ENCODE measurements around the gene TARS3.

Gene TARS3

GRCh38 chr15:101604124-101604874, 120.0 kb downstream of the TARS3 start:
- Mint-ChIP-seq H3K4me1 (peaks cover 6% of the 10 kb centered on the region), H3K36me3 (ENCODE audit: low read depth) (no peaks in the 10 kb centered on the region), H3K4me3 (no peak overlapping the region), H3K9me3 (peaks cover 6% of the 10 kb centered on the region), H3K27ac (no peak overlapping the region), H3K27me3 (ENCODE audit: low read depth, poor library complexity) (peaks cover 3% of the 10 kb centered on the region)
- no peak for DNase-seq
- TF ChIP-seq, protein P1, sequence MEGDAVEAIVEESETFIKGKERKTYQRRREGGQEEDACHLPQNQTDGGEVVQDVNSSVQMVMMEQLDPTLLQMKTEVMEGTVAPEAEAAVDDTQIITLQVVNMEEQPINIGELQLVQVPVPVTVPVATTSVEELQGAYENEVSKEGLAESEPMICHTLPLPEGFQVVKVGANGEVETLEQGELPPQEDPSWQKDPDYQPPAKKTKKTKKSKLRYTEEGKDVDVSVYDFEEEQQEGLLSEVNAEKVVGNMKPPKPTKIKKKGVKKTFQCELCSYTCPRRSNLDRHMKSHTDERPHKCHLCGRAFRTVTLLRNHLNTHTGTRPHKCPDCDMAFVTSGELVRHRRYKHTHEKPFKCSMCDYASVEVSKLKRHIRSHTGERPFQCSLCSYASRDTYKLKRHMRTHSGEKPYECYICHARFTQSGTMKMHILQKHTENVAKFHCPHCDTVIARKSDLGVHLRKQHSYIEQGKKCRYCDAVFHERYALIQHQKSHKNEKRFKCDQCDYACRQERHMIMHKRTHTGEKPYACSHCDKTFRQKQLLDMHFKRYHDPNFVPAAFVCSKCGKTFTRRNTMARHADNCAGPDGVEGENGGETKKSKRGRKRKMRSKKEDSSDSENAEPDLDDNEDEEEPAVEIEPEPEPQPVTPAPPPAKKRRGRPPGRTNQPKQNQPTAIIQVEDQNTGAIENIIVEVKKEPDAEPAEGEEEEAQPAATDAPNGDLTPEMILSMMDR (IDR thresholded peaks at IDR 0.05), result no peak
